NCI-H1092 (cell line): Measurements from ENCODE around the gene DCLK1.

Source experiments
- DNase-seq: peaks from one replicate; lab custom pipeline; 2025; lab: John Stamatoyannopoulos, UW

Gene DCLK1

DNA sequence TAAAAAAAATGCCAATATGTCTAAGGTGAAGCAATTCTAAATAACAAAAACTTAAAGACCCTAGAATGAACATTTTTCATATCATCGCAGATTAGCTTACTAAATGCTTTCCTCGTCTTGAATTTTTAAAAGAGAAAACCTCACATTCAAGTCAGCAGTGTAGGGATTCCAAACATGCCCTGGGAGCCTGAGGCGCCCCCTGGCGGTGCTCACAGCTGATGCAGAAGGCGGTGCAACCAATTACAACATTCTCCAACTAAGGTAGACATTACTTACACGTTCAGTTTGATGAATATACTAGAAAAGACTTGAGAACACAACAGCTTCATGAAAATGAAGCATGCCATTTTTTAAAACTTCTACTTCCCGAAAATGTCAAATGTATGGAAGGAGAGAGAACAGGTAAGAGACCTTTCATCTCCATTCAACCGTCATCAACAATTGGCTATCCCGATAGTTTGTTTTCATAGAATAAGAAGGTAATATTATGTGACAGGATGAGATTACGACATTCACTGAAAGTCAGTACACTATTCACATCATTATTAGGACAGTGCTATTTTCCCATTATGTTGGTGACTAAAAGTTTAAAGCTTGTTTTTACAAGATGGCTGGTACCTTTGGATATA, 304.4 kb downstream of the DCLK1 start:
- no peak for DNase-seq

DNA sequence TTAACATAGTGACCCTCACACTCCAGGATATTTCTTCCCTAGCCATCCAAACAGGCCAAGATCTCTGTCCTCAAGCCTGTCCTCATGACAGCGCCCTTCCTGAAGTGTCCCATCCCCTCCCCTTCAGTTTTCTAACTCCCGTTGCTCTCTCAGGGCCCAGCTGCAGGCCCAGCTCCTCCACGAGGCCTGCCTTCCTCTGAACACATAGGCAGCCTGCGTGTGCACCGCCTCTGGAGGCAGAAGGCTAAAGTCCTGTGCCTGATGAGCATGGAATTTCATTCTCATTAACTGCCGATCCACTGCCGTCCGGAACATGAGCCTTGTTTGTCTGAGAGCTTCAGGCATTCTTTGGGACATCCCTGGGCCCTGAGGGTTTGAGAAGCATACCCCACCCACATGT, 306.4 kb downstream of the DCLK1 start:
- DNase-seq, result no peak

DNA sequence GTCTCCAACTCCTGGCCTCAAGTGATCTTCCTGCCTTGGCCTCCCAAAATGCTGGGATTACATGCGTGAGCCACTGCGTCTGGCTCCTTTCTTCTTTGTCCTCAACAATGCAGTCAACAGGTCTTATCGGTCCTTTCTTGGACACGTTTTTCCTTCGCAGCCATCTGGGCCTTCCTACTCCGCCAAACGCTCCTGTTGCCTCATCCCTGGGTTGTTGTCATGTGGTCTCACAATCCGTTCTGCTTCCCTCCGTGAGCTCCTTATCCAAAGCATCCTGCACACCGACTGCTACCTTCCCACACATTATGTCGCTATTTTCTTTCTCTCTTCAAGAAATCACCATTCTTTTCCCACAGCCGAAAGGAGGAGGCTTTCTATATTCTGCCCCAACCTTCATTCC, 306.8 kb downstream of the DCLK1 start:
- no peak for DNase-seq

DNA sequence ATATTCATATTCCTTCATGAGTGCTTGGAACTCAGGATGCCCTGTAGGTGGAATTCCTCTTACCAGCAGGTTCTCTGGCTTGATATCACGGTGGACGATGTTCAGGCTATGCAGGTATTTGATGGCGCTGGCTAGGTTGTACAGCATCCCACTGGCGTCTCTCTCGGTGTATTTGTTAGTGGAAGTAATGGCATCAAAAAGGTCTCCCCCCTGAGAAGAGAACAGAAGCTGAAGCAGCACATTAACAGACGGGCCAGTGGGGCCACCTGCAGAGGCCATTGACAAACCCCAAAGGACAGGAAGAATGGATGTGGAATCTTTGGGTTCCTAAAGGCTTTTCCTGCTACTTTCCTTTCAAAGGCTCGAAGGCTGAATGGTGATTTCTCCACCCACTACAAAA, 308.5 kb downstream of the DCLK1 start:
- no peak for DNase-seq

DNA sequence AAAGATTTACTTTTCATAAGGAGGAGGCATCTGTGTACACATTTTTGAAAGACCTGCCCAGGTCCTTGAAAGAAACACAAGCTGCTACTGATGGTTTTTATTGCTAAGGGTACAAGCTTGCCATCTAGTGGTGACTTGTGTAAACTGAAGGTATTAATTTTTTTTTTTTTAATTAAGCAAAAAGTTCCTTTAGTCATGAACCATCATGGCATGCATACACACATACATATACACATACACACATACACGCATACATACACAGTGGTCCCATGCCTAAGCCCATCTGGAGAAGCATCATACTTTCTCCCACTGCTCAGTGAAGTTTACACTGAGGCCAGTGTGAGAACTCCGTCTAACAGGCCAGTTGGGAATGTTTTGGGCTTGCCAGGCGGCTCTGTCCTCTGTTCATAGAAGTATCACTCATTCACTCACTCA, 312.5 kb downstream of the DCLK1 start:
- no peak for DNase-seq

DNA sequence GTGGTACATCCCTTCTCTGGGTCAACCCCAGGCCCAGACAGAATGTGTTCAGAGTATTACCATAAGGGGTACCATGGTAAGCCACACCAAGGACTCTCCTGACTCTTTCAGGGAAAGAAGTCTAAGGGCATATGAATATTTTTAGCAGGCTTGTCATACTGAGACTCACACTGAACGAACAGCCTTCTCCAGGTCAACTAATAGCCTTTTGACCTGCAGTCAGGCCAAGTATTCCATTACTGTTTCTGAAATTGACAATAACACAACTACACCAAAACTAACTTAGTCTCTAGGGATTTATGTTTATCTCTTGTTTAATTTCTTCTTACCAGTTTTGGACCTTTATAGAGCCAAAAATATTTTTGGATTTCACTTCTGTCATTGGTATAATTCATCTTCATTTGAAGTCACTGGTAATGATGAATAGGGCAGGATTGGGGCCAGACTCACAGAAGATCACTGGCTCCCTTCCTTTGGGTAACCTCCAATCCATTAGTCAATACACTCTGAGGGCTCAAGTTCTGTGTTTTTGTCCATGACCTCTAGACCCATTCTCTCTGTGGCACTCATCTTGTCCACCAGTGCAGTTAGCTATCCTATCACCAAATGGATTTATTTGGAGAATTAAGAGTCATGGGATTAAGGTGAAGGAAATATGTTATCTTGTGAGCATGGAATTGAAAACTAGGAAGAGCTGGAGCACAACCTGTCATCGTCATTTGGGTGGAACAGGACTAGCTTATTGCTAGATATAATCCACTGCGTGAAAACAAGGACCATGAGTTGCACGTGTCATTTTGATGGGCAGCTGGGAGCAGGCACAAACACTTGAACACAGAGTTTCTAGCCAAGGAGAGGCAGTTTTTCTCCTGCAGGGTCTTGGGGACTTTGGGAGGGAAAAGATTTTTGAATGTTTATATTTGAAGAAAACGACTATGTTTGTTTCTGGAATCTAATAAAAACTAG, 313.3 kb downstream of the DCLK1 start:
- no peak for DNase-seq

DNA sequence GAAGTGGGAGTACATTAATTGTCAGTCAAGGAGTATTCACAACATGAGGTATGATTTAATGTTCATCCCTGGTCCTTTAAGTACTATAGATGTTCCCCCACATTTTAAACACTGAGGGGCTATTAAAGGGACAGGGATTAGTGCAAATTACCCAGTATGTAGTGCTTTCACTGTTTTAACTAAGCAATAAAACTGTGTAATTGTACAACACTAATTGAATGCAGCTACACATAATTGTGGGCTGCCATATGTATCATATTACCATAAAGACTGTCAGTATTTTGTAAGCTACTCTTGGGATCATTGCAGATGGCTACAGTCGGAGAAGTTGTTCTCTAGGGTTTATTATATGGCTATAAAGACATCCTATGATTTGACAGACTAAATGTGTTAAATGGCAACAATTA, 316.6 kb downstream of the DCLK1 start:
- DNase-seq, result no peak

DNA sequence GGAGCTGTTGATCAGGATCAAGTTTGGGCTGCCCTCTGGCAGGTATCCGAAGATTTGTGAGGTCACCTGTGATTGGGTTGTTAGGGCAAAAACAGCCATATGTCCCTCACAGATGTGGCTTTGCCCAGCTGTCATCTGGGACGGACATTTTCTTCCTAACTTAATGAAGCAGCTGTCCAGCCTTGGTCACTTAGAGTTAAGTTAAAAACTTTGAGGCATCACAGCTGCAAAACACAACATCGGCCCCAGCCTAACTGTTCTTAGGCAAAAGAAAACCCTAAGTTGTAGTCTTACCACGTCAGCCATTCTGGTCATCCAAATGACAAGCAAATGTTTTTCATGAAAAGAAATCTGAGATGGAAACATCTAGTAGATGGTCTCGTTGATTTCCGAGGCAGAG, 318.4 kb downstream of the DCLK1 start:
- DNase-seq, result no peak

DNA sequence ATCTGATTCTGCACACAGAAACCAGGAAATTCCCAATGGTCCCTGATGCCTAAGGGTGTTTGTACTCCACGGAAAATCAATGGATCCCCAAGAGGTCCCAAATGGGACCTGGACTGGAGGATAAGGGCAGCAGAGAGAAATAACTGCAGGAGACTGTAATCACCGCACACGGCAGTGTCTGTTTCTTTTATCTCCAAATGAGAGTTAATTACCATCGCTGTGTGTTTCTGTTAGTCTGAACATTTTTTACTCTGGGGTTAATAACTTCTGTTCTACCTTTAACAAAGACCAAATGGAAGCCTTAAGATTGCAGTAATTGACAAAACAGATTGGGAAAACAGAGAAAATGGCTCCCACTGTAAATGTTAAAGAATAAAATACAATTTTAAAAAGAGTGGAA, 320.9 kb downstream of the DCLK1 start:
- peak; percentile 4 for DNase-seq

DNA sequence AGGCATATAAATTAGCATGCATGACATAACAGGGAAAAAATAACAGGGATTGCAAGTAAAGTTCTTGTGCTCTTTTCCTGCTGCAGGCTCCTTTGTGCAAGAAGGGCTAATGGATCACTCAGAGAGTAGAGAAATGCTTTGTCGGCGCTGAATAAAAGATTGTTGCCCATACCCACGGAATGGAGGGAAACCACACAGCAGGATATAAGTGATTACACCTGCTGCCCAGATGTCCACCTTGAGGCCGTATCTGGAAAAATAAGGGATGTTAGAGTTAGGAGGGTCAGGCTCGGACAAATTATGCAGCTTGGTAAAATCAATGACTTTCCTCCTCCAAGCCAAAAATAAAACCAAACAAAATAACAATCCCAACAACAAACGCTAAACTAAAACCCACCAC, 322.3 kb downstream of the DCLK1 start:
- DNase-seq, result no peak

DNA sequence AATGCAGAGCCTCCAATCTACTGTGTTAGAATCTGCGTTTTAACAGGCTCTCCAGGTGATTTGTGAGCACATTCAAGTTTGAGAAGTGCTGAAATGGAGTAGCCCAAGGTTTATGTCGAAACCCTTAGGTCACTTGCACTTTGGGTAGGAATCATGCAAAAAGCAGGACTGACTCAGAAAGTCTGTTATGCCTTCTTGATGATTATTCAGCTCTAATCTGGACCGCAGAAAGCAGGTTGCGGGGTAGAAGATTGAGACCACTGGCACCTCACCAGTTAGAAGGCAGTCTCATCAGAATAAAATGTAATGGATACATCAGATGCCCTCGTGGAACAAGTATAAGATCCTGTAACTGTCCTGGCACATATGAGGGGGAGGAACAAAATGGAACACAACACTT, 326.3 kb downstream of the DCLK1 start:
- DNase-seq, result no peak

DNA sequence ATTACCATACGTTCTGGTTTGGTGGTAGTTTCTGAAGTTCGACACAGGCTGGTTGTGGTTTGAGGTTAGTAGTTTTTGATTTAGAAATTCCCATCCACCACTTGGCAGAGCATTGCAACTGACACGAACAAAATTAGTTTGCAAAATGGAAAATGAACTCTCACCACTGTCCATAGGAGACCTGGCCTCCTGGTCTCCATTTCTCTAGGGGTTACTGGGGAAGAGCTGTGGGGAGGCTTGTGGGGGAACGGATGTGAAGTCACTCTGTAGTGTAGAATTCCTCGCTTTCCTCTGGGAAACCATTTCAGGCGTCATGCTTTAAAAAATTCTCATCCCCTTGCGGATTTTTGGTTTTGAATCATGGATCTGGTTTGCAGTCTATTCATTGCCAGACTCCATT, 333.2 kb downstream of the DCLK1 start:
- no peak for DNase-seq

DNA sequence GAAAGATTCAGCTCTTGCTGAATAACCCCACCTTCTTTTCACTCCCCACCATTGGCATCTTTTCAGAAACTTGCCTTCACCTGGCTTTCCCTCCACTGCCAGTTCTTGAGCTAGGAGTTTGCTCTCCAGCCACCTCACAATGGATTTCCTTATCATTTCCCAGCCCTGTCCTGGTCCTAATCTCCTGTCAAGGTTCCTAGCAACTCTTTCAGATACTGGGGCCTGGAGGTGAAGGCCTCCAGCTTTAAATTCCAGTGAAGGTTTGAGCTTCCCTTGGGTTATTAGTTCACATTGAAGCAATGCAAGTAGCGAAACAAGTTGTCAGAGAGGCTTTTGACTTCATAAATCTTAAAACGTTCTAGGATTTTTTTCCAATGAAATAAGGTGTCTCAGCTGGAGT, 333.9 kb downstream of the DCLK1 start:
- no peak for DNase-seq

DNA sequence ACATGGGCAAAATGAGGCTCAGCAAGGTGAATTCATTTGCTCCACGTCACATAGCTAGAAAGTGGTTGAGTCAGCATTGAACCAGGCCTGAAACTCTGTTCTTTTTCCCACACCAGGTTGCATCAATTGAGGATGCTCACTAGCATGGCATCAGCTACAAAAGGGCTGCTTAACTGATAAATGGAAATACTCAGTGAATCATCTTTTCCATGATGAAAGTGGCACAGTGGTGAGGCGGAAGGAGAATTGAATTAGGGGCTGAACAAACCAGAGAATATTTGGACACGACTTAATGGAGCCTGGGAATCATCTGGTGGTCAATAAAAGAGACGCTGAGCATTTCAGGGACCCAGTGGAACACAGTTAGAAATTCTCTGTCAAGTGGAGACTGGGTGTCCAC, 334.6 kb downstream of the DCLK1 start:
- DNase-seq, result no peak

DNA sequence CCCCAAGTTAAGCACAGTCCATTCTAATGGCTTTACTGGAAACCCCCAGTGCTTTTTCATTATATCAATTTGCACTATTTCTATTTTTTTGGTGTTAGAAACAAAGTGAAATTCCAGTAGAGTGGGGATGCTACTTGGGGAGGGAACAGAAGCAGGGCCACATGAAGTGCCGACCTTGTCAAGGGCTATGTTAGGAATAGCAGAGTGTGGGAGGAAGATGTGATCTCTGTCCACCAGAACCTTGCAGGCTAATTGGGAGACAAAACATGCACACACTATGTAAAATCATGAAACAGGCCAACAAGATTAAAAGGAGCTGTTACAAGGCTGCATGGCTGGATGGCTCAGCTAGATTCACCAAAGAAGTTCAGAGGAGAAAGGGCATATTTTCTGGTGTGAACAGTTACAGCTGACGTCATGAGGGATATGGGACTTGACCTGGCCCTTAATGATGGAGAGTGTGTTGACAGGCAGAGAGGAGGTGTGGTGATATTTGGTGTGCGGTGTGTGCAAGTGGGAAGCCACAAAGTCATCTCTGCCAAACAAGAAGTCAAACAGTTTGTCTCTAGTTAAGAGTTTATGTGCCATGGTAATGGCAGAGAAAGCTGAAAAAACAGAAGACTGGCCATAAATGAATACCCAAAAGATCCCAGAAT, 336.3 kb downstream of the DCLK1 start:
- no peak for DNase-seq

DNA sequence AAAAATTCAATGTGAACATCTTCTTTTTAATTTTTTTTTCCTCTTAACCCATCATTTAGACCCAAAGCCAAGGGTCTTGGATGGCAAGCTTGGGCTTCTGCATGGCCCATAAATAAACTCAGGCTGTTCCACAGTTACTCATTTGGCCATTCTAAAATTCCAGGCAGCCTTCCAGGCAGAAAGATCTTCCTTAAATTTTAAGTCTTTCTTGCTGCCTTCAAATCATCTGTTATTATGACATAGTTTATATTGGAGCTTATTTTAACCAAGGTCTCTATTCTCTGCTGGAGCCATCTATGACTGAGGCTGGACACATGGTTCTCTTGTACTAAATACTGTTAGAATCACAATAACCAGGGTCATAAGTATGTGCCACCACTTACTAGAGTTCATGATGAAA, 337.4 kb downstream of the DCLK1 start:
- no peak for DNase-seq

DNA sequence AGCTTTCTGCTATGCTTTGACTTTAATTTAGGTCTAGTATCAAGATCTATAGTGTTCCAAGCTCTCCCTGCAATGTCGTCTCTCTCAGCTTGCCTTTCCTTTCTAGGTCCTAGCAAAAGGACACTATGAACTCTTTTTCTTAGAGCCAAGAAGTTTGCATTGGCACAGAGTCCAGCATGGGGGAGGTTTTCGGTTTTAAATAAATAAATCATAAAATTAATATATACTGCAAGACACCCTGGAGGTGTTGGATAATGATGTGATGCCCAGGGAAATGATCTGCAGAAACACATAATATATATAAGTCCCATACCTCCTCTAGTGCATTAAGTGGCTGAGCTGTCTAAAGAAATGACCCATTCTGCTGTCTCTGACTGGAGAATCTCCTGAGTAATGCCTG, 338.3 kb downstream of the DCLK1 start:
- no peak for DNase-seq

DNA sequence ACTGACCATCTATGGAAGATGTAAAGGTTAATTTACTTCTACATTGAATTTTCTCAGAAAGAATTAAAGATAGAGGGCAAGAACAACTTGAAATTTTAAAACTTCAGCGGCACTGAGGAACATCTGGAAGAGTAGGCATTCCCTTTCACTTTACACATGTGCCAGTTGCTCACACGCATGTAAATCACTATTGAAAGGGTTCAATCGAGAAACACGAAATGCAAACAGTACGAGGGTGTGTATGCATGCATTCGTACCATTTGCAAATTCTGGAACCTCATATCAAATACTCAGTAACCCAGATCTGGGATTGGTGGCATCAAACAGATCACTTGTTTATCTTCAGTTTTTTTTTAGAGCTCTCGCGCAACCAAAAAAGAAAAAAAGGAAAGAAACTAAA, 339.2 kb downstream of the DCLK1 start:
- DNase-seq, result no peak

DNA sequence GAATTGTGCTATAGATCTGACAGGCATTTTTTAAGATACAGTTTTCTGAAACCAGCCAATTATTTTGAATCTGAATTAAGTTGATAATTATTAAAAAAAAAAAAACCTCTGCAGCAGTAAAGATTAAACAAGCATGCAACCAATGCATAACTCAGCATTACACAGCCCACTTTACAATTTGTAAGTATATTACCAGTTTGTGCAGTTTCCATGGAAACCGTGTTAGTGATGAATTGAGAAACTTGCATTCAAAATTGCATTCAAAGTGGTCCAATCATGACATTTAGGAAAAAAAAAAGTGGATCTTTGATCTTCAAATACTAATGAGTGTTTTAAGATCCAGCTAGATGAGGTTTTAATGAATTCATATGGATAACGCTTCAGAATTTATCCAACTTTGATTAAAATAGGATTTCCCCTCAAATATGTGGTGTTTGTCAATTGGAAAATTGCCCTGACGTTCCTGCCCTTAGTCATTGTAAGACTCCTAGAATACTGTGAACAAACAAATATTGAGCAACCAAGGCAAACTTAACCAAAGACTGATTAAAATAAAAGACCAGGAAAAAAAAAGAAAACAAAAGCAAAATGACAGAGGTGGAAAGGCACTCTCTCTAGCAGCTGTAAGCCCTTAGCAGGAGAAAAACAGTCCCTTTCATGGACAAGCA, 339.9 kb downstream of the DCLK1 start:
- DNase-seq, result no peak

DNA sequence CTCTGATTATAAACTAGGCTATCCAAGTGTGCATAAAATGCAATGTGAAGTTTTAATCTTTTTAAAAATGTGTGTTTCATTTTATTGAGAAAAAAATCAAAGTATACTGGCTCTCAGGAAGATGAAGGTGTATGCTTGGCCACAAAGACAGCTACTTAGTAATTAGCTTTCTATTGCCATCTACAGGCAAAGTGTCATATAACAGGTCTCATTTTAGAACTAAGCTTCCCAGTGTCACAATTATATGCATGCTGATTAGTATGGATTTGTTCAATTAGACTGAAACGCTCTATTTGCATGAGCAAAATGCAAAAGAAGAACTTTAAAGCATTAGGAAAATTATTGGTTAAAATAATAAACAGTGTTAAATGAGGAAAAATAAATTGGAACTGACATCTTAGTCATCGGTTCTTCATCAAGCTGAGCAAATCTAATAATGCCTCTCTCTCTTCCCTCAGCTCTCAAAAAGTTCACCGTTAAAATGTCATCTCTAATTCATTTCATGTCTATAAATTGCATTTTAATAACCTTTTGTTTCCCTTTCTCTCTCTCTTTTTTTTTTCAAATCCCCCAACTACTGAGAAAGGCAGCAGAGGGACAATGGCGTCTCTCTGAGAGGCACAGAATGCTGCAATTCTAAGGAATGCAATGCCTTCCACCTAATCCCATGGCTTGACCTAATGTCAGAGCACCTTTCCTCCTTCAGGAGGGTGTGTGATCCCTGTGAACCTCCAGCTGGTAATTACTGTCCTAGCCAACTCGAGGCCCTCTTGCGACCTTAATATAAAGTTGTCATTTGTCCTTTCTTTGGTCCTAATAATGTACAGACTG, 341.6 kb downstream of the DCLK1 start:
- DNase-seq, result no peak

DNA sequence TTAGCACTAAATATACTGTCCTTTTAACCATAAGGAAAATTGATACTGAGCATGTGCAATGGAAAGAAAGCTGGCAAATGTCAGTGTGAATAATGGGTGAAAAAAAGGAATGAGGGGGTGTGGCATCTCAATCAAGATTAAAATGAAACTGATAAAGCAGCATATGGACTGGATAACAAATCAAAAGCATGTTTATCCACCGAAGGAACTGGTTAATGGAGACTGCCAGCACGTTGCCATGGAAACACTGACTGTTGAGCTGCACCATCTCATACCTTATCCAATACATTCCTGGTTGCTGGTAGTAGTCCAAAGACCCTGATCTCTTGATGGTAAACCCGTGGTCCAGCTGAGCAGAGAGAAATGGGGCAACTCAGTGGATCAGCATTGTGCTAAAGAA, 343.2 kb downstream of the DCLK1 start:
- no peak for DNase-seq
